GM18505 (cell line): ENCODE measurements around the gene EIF5AL1.
"Not testable (repeated sequence)": the region's sequence is repeated elsewhere in the genome, so short reads cannot be mapped to it uniquely, and the experiment has no call there.

Experiments
- ATAC-seq: cut with Tn5 transposase; IDR thresholded peaks from one replicate; pipeline ENCODE4 v1.9.1; 2021; ENCODE audit not compliant: unreplicated experiment
- POLR2A ChIP-seq: IDR thresholded peaks from 4 replicates; pipeline ENCODE4 v1.6.1; 2011; ENCODE audit warnings: borderline replicate concordance; ENCODE audit not compliant: insufficient read depth, insufficient read length; ENCODE audit errors: extremely low read depth

Gene EIF5AL1

GRCh38 chr10:79511891-79512583 lies at the start of gene EIF5AL1:
Gene EIF5AL1 (plus strand): TSS chr10:79512533. CDS start chr10:79512650, 117 bp downstream.
- ATAC-seq: not testable (repeated sequence)

GRCh38 chr10:79463578-79464496 lies 48.5 kb upstream of the EIF5AL1 start:
- no peak for ATAC-seq
- TF ChIP-seq POLR2A: no peak

- TF ChIP-seq POLR2A: no peak
- no peak for ATAC-seq
Observed at GRCh38 chr10:79465341-79465740, 47.0 kb upstream of the EIF5AL1 start.

GRCh38 chr10:79468015-79468560 lies 44.2 kb upstream of the EIF5AL1 start:
- ATAC-seq: no peak
- TF ChIP-seq POLR2A: no peak

GRCh38 chr10:79468841-79469585 lies 43.3 kb upstream of the EIF5AL1 start:
- no peak for TF ChIP-seq POLR2A
- ATAC-seq: no peak

- TF ChIP-seq POLR2A: no peak
- ATAC-seq: no peak
Observed at GRCh38 chr10:79470096-79470495, 42.2 kb upstream of the EIF5AL1 start.

- no peak for ATAC-seq
- TF ChIP-seq POLR2A: no peak
Observed at GRCh38 chr10:79471776-79472175, 40.6 kb upstream of the EIF5AL1 start.

- ATAC-seq: no peak
- no peak for TF ChIP-seq POLR2A
Observed at GRCh38 chr10:79472449-79472848, 39.9 kb upstream of the EIF5AL1 start.

- no peak for ATAC-seq
- TF ChIP-seq POLR2A: no peak
Observed at GRCh38 chr10:79472951-79473350, 39.4 kb upstream of the EIF5AL1 start.

GRCh38 chr10:79473496-79474095 lies 38.7 kb upstream of the EIF5AL1 start:
- no peak for ATAC-seq
- no peak for TF ChIP-seq POLR2A

- no peak for ATAC-seq
Observed at GRCh38 chr10:79475119-79475653, 37.1 kb upstream of the EIF5AL1 start.

GRCh38 chr10:79475877-79476276 lies 36.5 kb upstream of the EIF5AL1 start:
- ATAC-seq: no peak
- TF ChIP-seq POLR2A: no peak

More at GRCh38 chr10:79475119-79475653, 37.1 kb upstream of the EIF5AL1 start:
- TF ChIP-seq POLR2A: no peak
